HUDEP-2 (cell line): ENCODE data around the gene FAM76B.
A peak's percentile ranks its signal among the peaks of the same experiment; 100 is the strongest.

Experiments
- DNase-seq, 76 experiments: peaks; one replicate each; lab custom pipeline; 2025; ENCODE audit not compliant: unreplicated experiment in 76 of 76; lab: John Stamatoyannopoulos, UW

FAM76B gene

GRCh38 chr11:95792700-95793099, 3.1 kb upstream of the FAM76B start:
- no peak for DNase-seq

- no peak for DNase-seq
Measured at GRCh38 chr11:95792200-95792599, 2.6 kb upstream of the FAM76B start.

- no peak for DNase-seq
Measured at GRCh38 chr11:95791709-95792033, 2.1 kb upstream of the FAM76B start.

DNA sequence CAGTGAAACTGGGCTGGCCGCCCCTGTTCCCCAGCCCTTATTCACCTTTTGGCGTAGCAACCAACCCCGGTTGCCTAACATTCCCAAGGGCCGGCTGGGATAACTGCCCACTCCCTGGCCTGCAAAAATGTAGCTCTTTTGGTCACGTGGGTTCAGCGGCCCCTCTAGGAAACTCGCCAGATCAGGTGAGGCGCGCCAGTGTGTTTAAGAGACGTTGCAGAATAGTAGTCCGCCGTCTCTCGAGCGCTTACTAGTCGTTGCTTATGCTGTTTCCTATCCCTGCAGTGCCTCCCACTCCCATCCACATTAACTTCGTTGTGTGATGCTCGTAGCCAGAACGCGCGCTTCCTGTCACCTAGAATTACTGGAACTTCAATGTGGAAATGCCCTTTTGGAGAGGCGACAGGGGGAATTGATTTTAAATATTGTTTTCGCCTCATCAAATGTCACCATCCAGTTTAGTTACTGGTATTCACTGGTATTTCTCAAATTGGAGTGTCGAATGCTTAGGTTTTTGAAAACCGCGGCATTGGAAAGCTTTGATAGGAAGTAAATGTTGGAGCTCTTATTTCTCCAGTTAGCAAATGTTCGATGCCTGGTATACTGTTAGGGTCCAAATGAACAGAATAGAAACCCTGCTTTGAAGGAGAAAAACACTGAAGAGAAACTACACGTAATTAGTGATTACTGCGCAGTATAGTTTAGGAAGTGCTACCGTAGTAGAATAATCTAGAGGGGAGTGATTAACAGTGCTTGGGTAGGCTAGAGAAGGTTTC, 1.5 kb upstream of the FAM76B start:
- peak in 60 of 76 experiments; percentile 8 to 66 (median 41) for DNase-seq

DNA sequence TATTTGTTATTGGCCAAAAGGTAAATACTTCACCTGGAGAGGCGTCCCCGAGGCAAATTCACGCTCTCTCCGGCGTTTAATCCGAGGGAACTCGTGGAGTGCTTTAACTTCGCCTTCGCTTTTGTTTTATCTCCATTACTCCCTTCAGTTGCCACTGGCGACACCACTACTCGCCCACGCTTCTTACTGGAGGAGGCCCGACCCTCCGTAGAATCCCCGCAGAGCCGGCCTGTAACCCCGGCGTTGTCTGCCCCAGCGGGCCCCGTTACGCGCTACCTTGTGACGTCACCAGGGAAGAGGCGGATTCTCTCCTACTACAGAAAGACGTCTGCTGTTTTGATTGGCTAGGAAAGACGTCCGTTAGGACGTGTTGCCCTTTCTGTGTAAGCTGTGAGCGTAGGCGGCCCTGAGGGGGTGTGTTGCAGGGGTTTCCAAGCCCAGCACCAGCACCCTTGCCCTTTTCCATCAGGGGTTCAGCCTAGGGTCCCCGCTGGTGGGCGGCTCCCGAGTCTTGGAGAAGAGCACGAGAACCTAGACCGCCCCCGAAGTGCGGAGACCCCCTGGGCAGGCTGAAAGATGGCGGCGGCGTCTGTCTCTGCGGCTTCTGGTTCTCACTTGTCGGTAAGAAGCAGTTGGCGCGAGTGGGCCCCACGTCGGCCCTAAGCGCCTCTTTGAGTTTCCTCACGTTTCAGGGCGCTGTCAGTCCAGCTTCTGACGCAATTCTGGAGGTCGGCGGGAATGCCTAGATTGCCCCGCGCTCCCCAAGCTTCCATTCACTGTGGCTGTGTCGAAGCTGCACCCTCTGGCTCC, 746 bp upstream of the FAM76B start, which contains the start of gene CEP57:
Gene CEP57 (plus strand): TSS at position 376 of the 810 bp plus-strand sequence. CDS start 201 bp downstream, at position 577.
- DNase-seq: peak; percentile 44 to 97 (median 91)

GRCh38 chr11:95788921-95789505, 569 bp downstream of the FAM76B start:
- DNase-seq: peak in 31 of 76 experiments; percentile 1 to 44 (median 17)

DNA sequence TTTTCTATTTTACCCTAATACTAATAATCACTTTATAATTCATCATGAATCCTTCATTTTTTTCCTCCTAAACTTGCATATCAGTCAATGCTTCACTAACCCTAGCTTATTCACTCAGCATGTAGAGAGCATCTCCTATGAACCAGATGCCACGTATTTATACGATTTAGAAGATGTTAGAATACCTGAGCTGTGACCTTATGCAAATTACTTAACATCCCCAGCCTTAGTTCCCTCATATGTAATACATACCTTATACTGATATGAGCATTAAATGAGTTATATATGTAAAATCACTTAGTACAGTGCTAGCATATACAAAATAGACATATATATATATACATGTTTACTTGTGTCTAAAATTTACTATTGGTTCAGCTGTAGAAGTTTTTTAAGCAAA, 9.0 kb downstream of the FAM76B start:
- no peak for DNase-seq

DNA sequence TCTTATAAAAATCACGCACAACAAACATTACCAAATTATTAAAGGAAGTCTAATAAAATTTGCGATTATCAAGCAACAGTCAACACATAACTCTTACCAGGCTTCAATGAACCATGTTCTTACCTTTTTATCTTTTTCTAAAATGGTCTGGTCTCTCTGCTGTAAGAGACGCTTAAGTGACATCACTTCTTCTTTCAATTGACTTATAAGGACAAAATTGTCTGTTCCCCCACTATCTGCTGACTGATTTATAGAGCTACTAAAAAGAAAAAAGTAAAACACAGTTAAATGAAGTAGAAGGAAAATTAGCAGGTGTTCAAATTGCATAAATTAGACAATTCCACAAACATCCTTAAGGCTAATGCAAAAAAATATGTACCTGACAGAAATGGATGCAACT, 10.9 kb downstream of the FAM76B start:
- DNase-seq: no peak

- no peak for DNase-seq
Measured at GRCh38 chr11:95776859-95777258, 12.7 kb downstream of the FAM76B start.

DNA sequence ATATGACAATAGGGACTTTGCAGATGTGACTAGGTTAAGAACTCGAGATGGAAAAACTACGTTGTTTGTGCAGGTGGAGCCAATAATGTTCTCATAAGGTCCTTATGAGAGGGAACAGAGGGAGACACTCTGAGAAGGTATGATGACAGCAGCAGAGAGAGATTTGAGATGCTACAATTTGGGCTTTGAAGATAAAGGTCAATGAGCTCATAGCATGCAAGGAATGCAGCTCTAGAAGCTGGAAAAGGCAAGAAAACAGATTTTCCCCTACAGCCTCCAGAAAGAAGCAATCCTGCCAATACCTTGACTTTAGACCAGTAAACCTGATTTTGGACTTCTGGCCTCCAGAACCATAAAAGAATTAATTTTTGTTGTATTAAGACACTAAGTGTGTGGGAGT, 21.1 kb downstream of the FAM76B start:
- DNase-seq: no peak

- DNase-seq: no peak
Measured at GRCh38 chr11:95767498-95767897, 22.1 kb downstream of the FAM76B start.

- DNase-seq: no peak
Measured at GRCh38 chr11:95766701-95767100, 22.9 kb downstream of the FAM76B start.

- DNase-seq: peak in 25 of 76 experiments; percentile 5 to 50 (median 24)
Measured at GRCh38 chr11:95764267-95764898, 25.2 kb downstream of the FAM76B start.

DNA sequence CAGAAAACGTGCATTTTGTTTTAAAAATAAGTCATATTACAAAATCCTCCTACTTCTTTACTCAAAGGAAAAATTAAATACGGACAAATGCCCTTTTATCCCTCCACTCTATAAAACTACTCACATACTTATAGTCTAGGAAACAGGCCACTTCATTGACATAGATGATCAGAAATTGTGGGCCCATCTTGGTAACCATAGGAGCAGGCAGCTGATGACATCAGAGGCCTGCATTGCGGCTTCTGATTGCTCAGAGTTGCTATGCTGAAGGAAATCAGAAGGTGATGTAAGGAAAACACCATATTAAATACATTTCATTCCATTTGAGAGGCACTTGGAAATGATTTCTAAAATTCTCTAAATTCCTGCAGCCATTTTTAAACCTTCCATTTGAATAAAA, 27.0 kb downstream of the FAM76B start:
- DNase-seq: no peak

- no peak for DNase-seq
Measured at GRCh38 chr11:95760941-95761340, 28.6 kb downstream of the FAM76B start.

DNA sequence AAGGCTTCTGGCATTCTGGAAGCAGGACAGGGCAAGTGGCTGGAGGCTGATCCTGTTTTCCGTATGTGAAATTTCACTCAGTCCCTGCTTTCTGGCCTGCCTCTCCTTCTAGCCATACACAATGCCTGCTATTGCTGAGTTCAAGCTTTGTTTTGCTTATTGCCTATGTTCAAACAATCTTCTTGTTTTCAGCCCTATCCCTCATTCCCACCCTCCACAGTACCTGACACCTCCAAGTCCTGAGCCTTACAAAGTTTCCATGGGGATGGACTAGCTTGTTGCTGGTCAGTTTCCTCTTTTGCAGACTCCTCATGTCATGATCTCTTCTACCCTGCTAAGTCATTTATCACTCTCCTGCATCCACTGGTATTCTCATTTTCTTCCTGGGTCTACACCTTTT, 38.1 kb downstream of the FAM76B start:
- DNase-seq: no peak

DNA sequence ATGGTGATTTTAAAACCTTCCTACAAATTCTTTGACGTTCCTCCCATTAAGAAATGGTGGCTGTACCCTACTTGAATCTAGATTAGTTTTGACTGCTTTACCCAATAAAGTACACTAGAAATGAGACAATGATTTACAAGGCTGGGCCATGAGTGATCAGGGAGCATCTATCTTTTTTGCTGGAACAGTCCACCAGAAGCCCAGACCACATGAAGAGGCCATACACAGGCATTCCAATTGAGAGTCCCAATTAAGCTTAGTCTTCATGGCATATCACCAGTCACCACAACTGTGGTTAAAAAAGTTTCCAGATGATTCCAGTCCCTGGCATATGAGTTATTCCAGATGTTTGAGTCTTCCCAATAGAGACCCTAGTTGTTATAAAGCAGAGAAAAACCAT, 39.5 kb downstream of the FAM76B start:
- no peak for DNase-seq

- DNase-seq: no peak
Measured at GRCh38 chr11:95739108-95739938, 50.3 kb downstream of the FAM76B start.

DNA sequence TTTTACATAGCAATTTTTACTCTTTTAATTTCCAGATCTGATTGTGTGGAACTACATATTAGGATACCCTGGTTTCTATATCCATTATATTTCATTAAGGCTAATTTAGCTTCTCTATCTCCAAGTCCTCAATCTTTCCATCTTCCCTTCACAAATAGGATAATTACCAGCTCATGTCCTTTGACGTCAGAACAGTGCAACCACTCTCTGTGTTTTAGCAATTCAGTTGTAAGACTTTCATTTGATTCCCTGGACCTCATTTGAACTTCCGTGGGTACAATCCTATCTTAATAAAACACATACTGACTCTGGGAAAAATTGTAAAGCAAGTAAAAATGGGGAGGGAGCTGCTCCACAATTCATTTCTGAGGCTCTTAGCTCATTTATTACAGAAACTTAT, 52.8 kb downstream of the FAM76B start:
- no peak for DNase-seq

GRCh38 chr11:95736355-95736754, 53.2 kb downstream of the FAM76B start:
- peak in 34 of 76 experiments; percentile 1 to 61 (median 19) for DNase-seq
